GM10248 (cell line): ENCODE results near the gene CFAP46.

Experiments
- CTCF ChIA-PET: fragments of 300-600 bp; sonication (Branson Sonifier 250); formaldehyde crosslinking; extraction: SDS; loops from one replicate; lab custom pipeline; 2021; ENCODE audit warnings: antibody characterized with exemption; lab: Yijun Ruan, JAX
- POLR2A ChIA-PET: fragments of 350-650 bp; sonication (Branson Sonifier 250); formaldehyde crosslinking; extraction: SDS; loops from one replicate; lab custom pipeline; 2020; ENCODE audit warnings: antibody characterized with exemption; lab: Yijun Ruan, JAX
- DNase-seq: peaks from one replicate; pipeline ENCODE4 v3.0.0; 2012; ENCODE audit errors: extremely low spot score
- CTCF ChIP-seq: IDR thresholded peaks from 2 replicates; pipeline ENCODE4 v1.5.1; 2012; ENCODE audit warnings: mild to moderate bottlenecking, low read depth; ENCODE audit errors: extremely low read depth, missing control alignments, control extremely low read depth

Gene CFAP46

GRCh38 chr10:132984008-132984295 lies 41.6 kb upstream of the CFAP46 start:
- DNase-seq = no peak
- TF ChIP-seq CTCF = no peak

DNA sequence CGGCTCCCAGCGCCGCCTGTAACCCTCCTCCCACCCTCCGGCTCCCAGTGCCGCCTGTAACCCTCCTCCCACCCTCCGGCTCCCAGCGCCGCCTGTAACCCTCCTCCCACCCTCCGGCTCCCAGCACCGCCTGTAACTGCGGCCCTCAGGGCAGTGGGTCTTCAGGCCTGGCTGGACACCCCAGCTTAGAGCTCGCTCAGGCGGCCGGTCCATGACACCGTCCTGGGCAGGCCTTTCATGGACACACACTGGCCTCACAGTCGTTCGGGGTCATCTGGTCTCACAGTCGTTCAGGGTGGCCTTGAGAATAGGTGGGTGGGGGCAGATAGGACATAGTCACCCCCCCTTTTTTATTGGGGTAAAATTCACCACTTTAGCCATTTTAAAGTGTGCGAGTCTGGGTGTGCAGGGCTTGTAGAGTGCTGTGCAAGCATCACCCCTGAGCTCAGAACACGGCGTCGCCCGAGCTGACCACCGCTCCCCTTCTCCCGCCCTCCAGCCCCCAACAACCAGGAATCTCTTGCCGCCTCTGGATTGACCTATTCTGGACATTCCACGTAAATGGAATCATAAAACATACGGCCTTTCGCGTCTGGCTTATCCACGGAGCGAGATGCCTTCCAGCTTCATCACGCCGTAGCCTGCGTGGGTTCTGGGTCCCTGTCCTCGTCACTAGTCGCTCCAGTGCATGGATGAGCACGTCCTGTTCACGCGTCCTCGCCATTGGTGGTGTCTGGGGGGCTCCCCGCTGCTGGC lies 41.1 kb upstream of the CFAP46 start:
- DNase-seq = no peak
- ChIA-PET POLR2A (no interaction called here), CTCF (interaction anchor here (1.4 kb wide), 1 partner anchor 19 kb away, joined by 4 read pairs; no protein-coding TSS in a partner anchor)

More at GRCh38 chr10:132984008-132984295, 41.6 kb upstream of the CFAP46 start:
- POLR2A ChIA-PET = no interaction called here
- CTCF ChIA-PET = interaction anchor here (1.4 kb wide), 1 partner anchor 20 kb away, joined by 4 read pairs; no protein-coding TSS in a partner anchor

GRCh38 chr10:132982301-132982989 lies 40.1 kb upstream of the CFAP46 start:
- DNase-seq = no peak
- TF ChIP-seq CTCF = no peak
- POLR2A ChIA-PET = no interaction called here
- CTCF ChIA-PET = no interaction called here

More for the DNA sequence above, 41.1 kb upstream of the CFAP46 start:
- TF ChIP-seq CTCF = no peak

GRCh38 chr10:132981746-132982145 lies 39.4 kb upstream of the CFAP46 start:
- no peak for TF ChIP-seq CTCF
- POLR2A ChIA-PET = no interaction called here
- CTCF ChIA-PET = no interaction called here
- DNase-seq = no peak

- ChIA-PET POLR2A (no interaction called here), CTCF (no interaction called here)
- TF ChIP-seq CTCF = no peak
- no peak for DNase-seq
Measured at GRCh38 chr10:132981173-132981555, 38.8 kb upstream of the CFAP46 start.

DNA sequence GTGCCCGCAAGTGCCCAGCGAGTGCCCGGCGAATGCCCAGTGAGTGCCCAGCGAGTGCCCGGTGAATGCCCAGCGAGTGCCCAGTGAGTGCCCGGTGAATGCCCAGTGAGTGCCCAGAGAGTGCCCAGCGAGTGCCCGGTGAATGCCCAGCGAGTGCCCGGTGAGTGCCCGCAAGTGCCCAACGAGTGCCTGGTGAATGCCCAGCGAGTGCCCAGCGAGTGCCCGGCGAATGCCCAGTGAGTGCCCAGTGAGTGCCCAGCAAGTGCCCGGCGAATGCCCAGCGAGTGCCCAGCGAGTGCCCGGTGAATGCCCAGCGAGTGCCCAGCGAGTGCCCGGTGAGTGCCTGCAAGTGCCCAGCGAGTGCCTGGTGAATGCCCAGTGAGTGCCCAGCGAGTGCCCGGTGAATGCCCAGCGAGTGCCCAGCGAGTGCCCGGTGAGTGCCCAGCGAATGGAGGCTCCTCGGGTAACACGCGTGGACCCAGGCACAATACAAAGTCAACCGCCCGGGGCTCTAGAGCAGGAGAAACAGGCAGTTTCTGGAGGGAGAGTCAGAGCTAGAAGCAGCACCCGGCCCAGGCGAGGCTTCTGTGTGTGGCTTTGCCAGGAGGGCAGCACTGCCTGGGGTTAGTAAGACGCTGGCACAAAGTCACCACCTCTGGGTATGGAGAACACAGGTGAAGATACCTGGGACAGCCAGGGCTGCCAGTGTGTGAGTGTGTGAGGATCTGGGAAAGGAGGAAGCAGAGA lies 38.2 kb upstream of the CFAP46 start:
- no peak for DNase-seq
- POLR2A ChIA-PET = no interaction called here
- TF ChIP-seq CTCF = no peak
- CTCF ChIA-PET = no interaction called here
